K562 (cell line): Measurements from ENCODE around the gene C1QTNF5. TPM values are rescaled to one million over a fixed set of nuclear protein-coding genes. Genes with fewer than 3 reads are reported as not detected.

ENCODE experiments used
- ATAC-seq: fragments of 200-7000 bp; cut with Tn5 transposase; 3 replicates; pipeline ENCODE4 v1.9.1; 2020; ENCODE audit warnings: moderate library complexity
- BruUV-seq: library from RNA; stranded (reverse); fragments of 400-500 nt; replicated peaks from 2 replicates; lab custom pipeline; 2021; lab: Mats Ljungman, UMichigan
- CTCF ChIA-PET: fragments of 300-600 bp; formaldehyde crosslinking; extraction: SDS; loops from one replicate; lab custom pipeline; 2021; ENCODE audit warnings: low intra/inter-chr PET ratio; lab: Yijun Ruan, JAX
- POLR2A ChIA-PET: fragments of 300-600, 350-650 bp; sonication (Branson Sonifier 250); formaldehyde crosslinking; extraction: SDS; loops from one replicate; lab custom pipeline; 2021; ENCODE audit warnings: antibody characterized with exemption, inconsistent platforms; lab: Yijun Ruan, JAX
- DNase-seq, 4 experiments: peaks; one replicate each; pipeline versions ENCODE4 v3.0.0 to v3.0.0-alpha.2; 2011 to 2018; ENCODE audit warnings: low spot score in 3 of 4, mixed read lengths in 3 of 4; ENCODE audit errors: extremely low read depth in 1 of 4
- FAIRE-seq: peaks from 2 replicates; lab custom pipeline; 2011; peaks lifted over from hg19 to GRCh38; lab: Jason Lieb, UNC
- H2AFZ ChIP-seq: 2 replicates; pipeline ENCODE4 v1.6.0; 2011; ENCODE audit warnings: low read depth, low read length, control low read depth, inconsistent platforms
- H3K27ac ChIP-seq: fragments of 200-600 bp; 3 replicates; pipeline ENCODE4 v1.8.0; 2011; ENCODE audit warnings: low read depth, mild to moderate bottlenecking, control low read depth, inconsistent platforms, low read length, moderate library complexity, mixed read lengths; ENCODE audit errors: extremely low read depth
- H3K27me3 ChIP-seq, 2 experiments: fragments of 300-600 bp in 1 of 2; 2 replicates in 1 of 2; 3 replicates in 1 of 2; pipeline versions ENCODE4 v1.6.0 to v1.8.0; 2011; ENCODE audit warnings: inconsistent platforms in 2 of 2, low read length in 2 of 2, mild to moderate bottlenecking in 1 of 2, mixed read lengths in 1 of 2, moderate library complexity in 1 of 2; ENCODE audit not compliant: control insufficient read depth in 2 of 2, insufficient read depth in 2 of 2
- H3K36me3 ChIP-seq: fragments of 300-600 bp; 3 replicates; pipeline ENCODE4 v1.8.0; 2011; ENCODE audit warnings: mild to moderate bottlenecking, low read length, inconsistent platforms; ENCODE audit not compliant: control insufficient read depth, insufficient read depth
- H3K4me1 ChIP-seq, 2 experiments: fragments of 200-600 bp in 1 of 2; replicated peaks in 1 of 2; 2 replicates in 1 of 2; 3 replicates in 1 of 2; pipeline versions ENCODE4 v1.5.1 to v1.8.0; 2011; ENCODE audit warnings: inconsistent platforms in 2 of 2, low read length in 2 of 2, mild to moderate bottlenecking in 1 of 2, mixed read lengths in 1 of 2, moderate library complexity in 1 of 2; ENCODE audit not compliant: control insufficient read depth in 2 of 2, insufficient read depth in 2 of 2
- H3K4me2 ChIP-seq: 2 replicates; pipeline ENCODE4 v1.6.1; 2011; ENCODE audit warnings: low read length, control low read depth, inconsistent platforms, mixed read lengths; ENCODE audit not compliant: insufficient read depth
- H3K4me3 ChIP-seq: fragments of 200-600 bp; sonication (generic), shearing (Covaris generic); 2 replicates; pipeline ENCODE4 v1.5.1; 2016; ENCODE audit warnings: control low read depth, inconsistent platforms
- H3K79me2 ChIP-seq: fragments of 200-600 bp; 3 replicates; pipeline ENCODE4 v1.8.0; 2011; ENCODE audit warnings: low read length, inconsistent platforms; ENCODE audit not compliant: control insufficient read depth, insufficient read depth
- H3K9ac ChIP-seq, 2 experiments: 2 replicates each; pipeline versions ENCODE4 v1.6.0 to v1.6.1; 2011; ENCODE audit warnings: low read depth in 2 of 2, low read length in 2 of 2, control low read depth in 1 of 2, inconsistent platforms in 1 of 2, mild to moderate bottlenecking in 1 of 2, mixed read lengths in 1 of 2; ENCODE audit not compliant: insufficient read depth in 1 of 2
- H3K9me1 ChIP-seq: one replicate; pipeline ENCODE4 v1.6.0; 2011; ENCODE audit warnings: inconsistent platforms, mild to moderate bottlenecking, low read length, moderate library complexity; ENCODE audit not compliant: control insufficient read depth, insufficient read depth
- H3K9me3 ChIP-seq: replicated peaks from 2 replicates; pipeline ENCODE4 v1.5.1; 2011; ENCODE audit warnings: low read depth, low read length, inconsistent platforms; ENCODE audit not compliant: control insufficient read depth, insufficient read depth
- H4K20me1 ChIP-seq: replicated peaks from 2 replicates; pipeline ENCODE4 v1.6.1; 2011; ENCODE audit warnings: low read length, inconsistent platforms, mixed read lengths; ENCODE audit not compliant: control insufficient read depth, insufficient read depth
- ARID1B ChIP-seq: fragments of 450-650 bp; IDR thresholded peaks from 2 replicates; pipeline ENCODE4 v1.6.1; 2016; ENCODE audit warnings: antibody characterized with exemption, mild to moderate bottlenecking, inconsistent platforms
- CEBPG ChIP-seq, 3 experiments: fragments of 200-800 bp in 1 of 3; sonication (Bioruptor generic) in 1 of 3; sonication (generic) in 1 of 3; formaldehyde crosslinking in 1 of 3; IDR thresholded peaks in 2 of 3; conservative IDR thresholded peaks in 1 of 3; 2 replicates each; pipeline versions ENCODE4 v1.6.1 to v1.8.0; 2016 to 2022; ENCODE audit warnings: missing compliant biosample characterization in 2 of 3, missing genetic modification characterization in 2 of 3, mild to moderate bottlenecking in 1 of 3, missing genetic modification reagents in 1 of 3
- CEBPZ ChIP-seq: fragments of 150-350 bp; IDR thresholded peaks from 2 replicates; pipeline ENCODE4 v1.6.1; 2014; ENCODE audit warnings: low read depth, mild to moderate bottlenecking, low read length, borderline replicate concordance
- CSDE1 ChIP-seq, 2 experiments: fragments of 450-650 bp; IDR thresholded peaks; 2 replicates each; pipeline ENCODE4 v1.6.1; 2016; ENCODE audit warnings: mild to moderate bottlenecking in 1 of 2
- EP300 ChIP-seq: IDR thresholded peaks from 2 replicates; pipeline ENCODE4 v1.6.1; 2012; ENCODE audit warnings: low read length, improper control_type of control experiment
- HDGF ChIP-seq: fragments of 450-650 bp; IDR thresholded peaks from 2 replicates; pipeline ENCODE4 v1.6.1; 2016
- JUND ChIP-seq, 2 experiments: IDR thresholded peaks; 2 replicates in 1 of 2; 3 replicates in 1 of 2; pipeline ENCODE4 v1.6.1; 2011; ENCODE audit warnings: borderline replicate concordance in 2 of 2, low read depth in 2 of 2, low read length in 2 of 2, improper control_type of control experiment in 1 of 2, missing biosample characterization in 1 of 2, missing genetic modification characterization in 1 of 2, missing genetic modification reagents in 1 of 2
- LCOR ChIP-seq: sonication (generic); formaldehyde crosslinking; IDR thresholded peaks from 2 replicates; pipeline ENCODE4 v1.8.0; 2022; ENCODE audit warnings: mild to moderate bottlenecking, missing genetic modification reagents
- LEF1 ChIP-seq: fragments of 450-650 bp; IDR thresholded peaks from 2 replicates; pipeline ENCODE4 v1.6.1; 2016; ENCODE audit warnings: mild to moderate bottlenecking
- NR3C1 ChIP-seq: sonication (generic); formaldehyde crosslinking; IDR thresholded peaks from 2 replicates; pipeline ENCODE4 v1.8.1; 2022; ENCODE audit warnings: missing genetic modification reagents
- SLC30A9 ChIP-seq: fragments of 250-450 bp; sonication (Bioruptor Pico); IDR thresholded peaks from 2 replicates; pipeline ENCODE4 v1.8.0; 2022; ENCODE audit warnings: mild to moderate bottlenecking, moderate library complexity
- TBP ChIP-seq: optimal IDR thresholded peaks from 2 replicates; pipeline ENCODE3; 2011; ENCODE audit warnings: low read depth, low read length, improper control_type of control experiment
- ZNF740 ChIP-seq, 3 experiments: fragments of 200-800 bp in 1 of 3; sonication (Bioruptor generic) in 1 of 3; sonication (generic) in 1 of 3; formaldehyde crosslinking in 1 of 3; IDR thresholded peaks; 2 replicates each; pipeline versions ENCODE4 v1.6.1 to v1.8.0; 2016 to 2022; ENCODE audit warnings: mild to moderate bottlenecking in 2 of 3, missing compliant biosample characterization in 2 of 3, missing genetic modification characterization in 2 of 3, missing genetic modification reagents in 1 of 3
- WGBS: fragments of 100-300 bp; shearing (Covaris generic); methylation state at CpG from one replicate; pipeline ENCODE4 v1.1.6; 2016; ENCODE audit warnings: low coverage, mixed read lengths; ENCODE audit not compliant: insufficient coverage; ENCODE audit errors: missing lambda C conversion rate; 5-methylcytosine and 5-hydroxymethylcytosine counted together
- in situ Hi-C: fragments of 300-500 bp; cut with MboI; formaldehyde crosslinking; loops from 4 replicates; pipeline ENCODE4 v1.15.0; 2018; ENCODE audit warnings: inconsistent platforms, mixed read lengths
- intact Hi-C: fragments of 100-400 bp; cut with micrococcal nuclease; formaldehyde crosslinking; loops from 2 replicates; pipeline ENCODE4 v1.14.2; 2022
- polyA plus RNA-seq, 8 experiments: library from polyadenylated mRNA; depleted of rRNA in 4 of 8; stranded (reverse) in 5 of 8; unstranded in 3 of 8; fragments of >200 nt; fragmentation: Nextera tagmentation in 2 of 8; fragmentation: Illumina TruSeq in 1 of 8; extraction: Ambion mirVana in 2 of 8; extraction: Trizol in 1 of 8; gene quantifications; 2 replicates each; pipeline versions ENCODE4 v1.2.1 to v1.2.3, GENCODE V29; 2011 to 2014; ENCODE audit warnings: inconsistent platforms in 1 of 8, missing spikeins in 1 of 8
- total RNA-seq, 7 experiments: library from RNA; depleted of rRNA in 6 of 7; stranded (reverse); fragments of >200 nt in 6 of 7; fragmentation: Illumina TruSeq in 2 of 7; extraction: Trizol in 2 of 7; gene quantifications; 2 replicates each; pipeline versions ENCODE4 v1.2.1 to v1.2.3, GENCODE V29; 2011 to 2021; ENCODE audit warnings: low replicate concordance in 1 of 7

C1QTNF5 gene
- total and polyA plus RNA-seq, 9 of the 15 experiments (the other 6 are each of a cell fraction or from before 2014, with no cell fraction given), result 0.07 to 0.76 (median 0.24) TPM; not detected in 1

DNA sequence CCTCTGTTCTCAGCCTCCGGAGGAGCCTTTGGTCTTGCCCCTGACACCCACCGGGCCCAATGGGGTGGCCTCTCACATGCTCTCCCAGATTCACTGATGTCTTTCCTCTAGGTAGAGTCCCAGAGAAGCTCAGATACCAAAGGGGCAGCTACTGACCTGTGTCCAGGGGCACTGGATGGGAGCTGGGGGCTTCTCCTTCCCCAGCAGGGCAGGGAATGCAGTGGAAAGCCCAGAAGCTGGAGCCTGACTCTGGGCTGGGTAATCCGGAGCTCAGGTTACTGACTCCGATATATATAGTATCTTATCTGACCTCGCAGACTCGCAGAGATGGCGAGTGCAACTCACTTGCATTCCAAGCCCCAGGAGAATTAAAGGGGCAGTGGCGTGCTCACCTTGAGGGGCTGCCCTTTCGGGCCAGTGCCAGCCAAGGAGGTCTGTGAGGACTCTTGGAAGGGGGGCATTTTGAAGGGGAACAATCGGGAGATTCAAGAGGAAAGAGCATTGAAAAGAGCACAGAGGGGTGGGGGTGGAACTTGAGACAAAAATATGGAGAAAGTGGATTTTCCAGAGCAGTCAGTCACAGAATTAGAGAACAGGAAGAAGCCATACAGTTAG is 38.3 kb upstream of the C1QTNF5 start (continued):
- no peak for TF ChIP-seq CEBPZ
- TF ChIP-seq CSDE1 (IDR thresholded peaks at IDR 0.05), result no peak
- TF ChIP-seq NR3C1, result no peak

- WGBS, result 44% methylated on average over 5 of the region's 6 CpGs
- POLR2A ChIA-PET, result interaction anchor here (0.6 to 6.0 kb wide), 7 partner anchors 10 to 283 kb away, joined by 3 to 34 read pairs (median 3); no protein-coding TSS in a partner anchor
- no peaks in the 10 kb centered on the region for H3K27me3 ChIP-seq
- peaks cover 65 to 80% of the 10 kb centered on the region in 2 experiments for H3K4me1 ChIP-seq
- H4K20me1 ChIP-seq, result peaks cover 5% of the 10 kb centered on the region; the same call in 1 of the 2 replicates
- intact Hi-C loops, result loop anchor here (5.0 kb wide), 1 partner anchor 271 kb away; the partner anchor contains the start of gene C2CD2L
- peaks cover 14% of the 10 kb centered on the region; the same call in 1 of the 3 replicates for H3K36me3 ChIP-seq
- CTCF ChIA-PET, result interaction anchor here (4.2 kb wide), 1 partner anchor 21 kb away, joined by 27 read pairs; no protein-coding TSS in a partner anchor
- FAIRE-seq (peak; percentile 81), DNase-seq (peak; percentile 64 to 84 (median 66)), ATAC-seq (peak; percentile 11)
- BruUV-seq, result no TSS peak
- H3K9me1 ChIP-seq, result no peaks in the 10 kb centered on the region
- H2AFZ ChIP-seq, result no peak overlapping the region
- in situ Hi-C loops, result no loop called here
- peaks cover 27% of the 10 kb centered on the region for H3K79me2 ChIP-seq
- peak overlapping the region; percentile 26; the same call in 1 of the 2 replicates for H3K4me3 ChIP-seq
- H3K9ac ChIP-seq, result peak overlapping the region; percentile 66 to 73
- H3K4me2 ChIP-seq, result peak overlapping the region; percentile 71
- no peaks in the 10 kb centered on the region; the same call in 1 of the 2 replicates for H3K9me3 ChIP-seq
- peak overlapping the region; percentile 72 for H3K27ac ChIP-seq
- TF ChIP-seq CEBPG (CRISPR knock-in tag; IDR thresholded peaks at IDR 0.05) (no peak), CEBPG (tag; conservative IDR thresholded peaks at IDR 0.05 in 1 of 2, IDR thresholded peaks at IDR 0.05 in 1 of 2) (peak in 1 of 2 experiments; percentile 32; a peak in 1 of 4 replicates), TBP (peak; percentile 8), SLC30A9 (CRISPR knock-in tag) (no peak), JUND (IDR thresholded peaks at IDR 0.05; ENCODE audit: borderline replicate concordance, low read depth, low read length) (0 out of 2 replicates have a peak, but pooled peaks have one; percentile 13), JUND (tag; IDR thresholded peaks at IDR 0.05; ENCODE audit: borderline replicate concordance, low read depth, low read length) (no peak), LEF1 (peak; percentile 24; the same call in 1 of the 2 replicates), ZNF740 (CRISPR knock-in tag; IDR thresholded peaks at IDR 0.05) (no peak), ZNF740 (tag; IDR thresholded peaks at IDR 0.05) (peak in 1 of 2 experiments; percentile 20; a peak in 1 of 4 replicates), HDGF (no peak), LCOR (CRISPR knock-in tag) (0 out of 2 replicates have a peak, but pooled peaks have one; percentile 21), ARID1B (peak; percentile 47), EP300 (peak; percentile 58)
Observed at GRCh38 chr11:119377961-119378667, 37.4 kb upstream of the C1QTNF5 start.
